ENCODE results near the gene SOBP.

The SOBP gene

GRCh38 chr6:107692351-107692750 is 202.4 kb downstream of the SOBP start:
- no peak for DNase-seq (ENCODE audit: low spot score)

GRCh38 chr6:107695061-107695720 is 205.3 kb downstream of the SOBP start:
- no peak for DNase-seq (ENCODE audit: low spot score)

GRCh38 chr6:107697682-107698081 is 207.8 kb downstream of the SOBP start:
- DNase-seq (ENCODE audit: low spot score) = no peak

GRCh38 chr6:107698146-107698545 is 208.2 kb downstream of the SOBP start:
- peak; percentile 45 for DNase-seq (ENCODE audit: low spot score)

- DNase-seq (ENCODE audit: low spot score) = no peak
Measured at GRCh38 chr6:107699254-107699653, 209.3 kb downstream of the SOBP start.

- no peak for DNase-seq (ENCODE audit: low spot score)
Measured at GRCh38 chr6:107699697-107700325, 209.9 kb downstream of the SOBP start.

- DNase-seq (ENCODE audit: low spot score) = no peak
Measured at GRCh38 chr6:107703606-107704005, 213.7 kb downstream of the SOBP start.

GRCh38 chr6:107704347-107705013 is 214.6 kb downstream of the SOBP start:
- DNase-seq (ENCODE audit: low spot score) = peak; percentile 20

- no peak for DNase-seq (ENCODE audit: low spot score)
Measured at GRCh38 chr6:107706516-107707115, 216.7 kb downstream of the SOBP start.

- DNase-seq (ENCODE audit: low spot score) = peak; percentile 9
Measured at GRCh38 chr6:107707346-107708275, 217.7 kb downstream of the SOBP start.

GRCh38 chr6:107708435-107708834 is 218.5 kb downstream of the SOBP start:
- DNase-seq (ENCODE audit: low spot score) = no peak

- no peak for DNase-seq (ENCODE audit: low spot score)
Measured at GRCh38 chr6:107709341-107709740, 219.4 kb downstream of the SOBP start.
